OCI-LY3 (cell line): Measurements from ENCODE around the gene ZNF836.

Experiments
- EZH2phosphoT487 ChIP-seq: fragments of 200-600 bp; shearing (Covaris generic); IDR thresholded peaks from 2 replicates; pipeline ENCODE4 v1.6.1; 2018; ENCODE audit warnings: antibody characterized with exemption, mixed run types, low read depth
- TF ChIP-seq, protein P1 (sequence below): fragments of 200-600, 300-600 bp; sonication (generic); IDR thresholded peaks from 2 replicates; pipeline ENCODE4 v1.5.1; 2014; ENCODE audit warnings: antibody characterized with exemption, low read length, low read depth

GRCh38 chr19:52214241-52214640, 42.8 kb upstream of the ZNF836 start:
- TF ChIP-seq, protein P1, sequence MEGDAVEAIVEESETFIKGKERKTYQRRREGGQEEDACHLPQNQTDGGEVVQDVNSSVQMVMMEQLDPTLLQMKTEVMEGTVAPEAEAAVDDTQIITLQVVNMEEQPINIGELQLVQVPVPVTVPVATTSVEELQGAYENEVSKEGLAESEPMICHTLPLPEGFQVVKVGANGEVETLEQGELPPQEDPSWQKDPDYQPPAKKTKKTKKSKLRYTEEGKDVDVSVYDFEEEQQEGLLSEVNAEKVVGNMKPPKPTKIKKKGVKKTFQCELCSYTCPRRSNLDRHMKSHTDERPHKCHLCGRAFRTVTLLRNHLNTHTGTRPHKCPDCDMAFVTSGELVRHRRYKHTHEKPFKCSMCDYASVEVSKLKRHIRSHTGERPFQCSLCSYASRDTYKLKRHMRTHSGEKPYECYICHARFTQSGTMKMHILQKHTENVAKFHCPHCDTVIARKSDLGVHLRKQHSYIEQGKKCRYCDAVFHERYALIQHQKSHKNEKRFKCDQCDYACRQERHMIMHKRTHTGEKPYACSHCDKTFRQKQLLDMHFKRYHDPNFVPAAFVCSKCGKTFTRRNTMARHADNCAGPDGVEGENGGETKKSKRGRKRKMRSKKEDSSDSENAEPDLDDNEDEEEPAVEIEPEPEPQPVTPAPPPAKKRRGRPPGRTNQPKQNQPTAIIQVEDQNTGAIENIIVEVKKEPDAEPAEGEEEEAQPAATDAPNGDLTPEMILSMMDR = no peak
- TF ChIP-seq EZH2phosphoT487 = no peak
